Hair follicular keratinocyte (primary cell): ENCODE measurements around the gene KCNH8. TPM values are rescaled to one million over a fixed set of nuclear protein-coding genes. Genes with fewer than 3 reads are reported as not detected.

ENCODE experiments used
- total RNA-seq: library from RNA; depleted of rRNA; stranded (reverse); fragments of >200 nt; gene quantifications from 2 replicates; pipeline ENCODE4 v1.2.3, GENCODE V29; 2015

The KCNH8 gene
- total RNA-seq: not detected in 2 replicates

DNA sequence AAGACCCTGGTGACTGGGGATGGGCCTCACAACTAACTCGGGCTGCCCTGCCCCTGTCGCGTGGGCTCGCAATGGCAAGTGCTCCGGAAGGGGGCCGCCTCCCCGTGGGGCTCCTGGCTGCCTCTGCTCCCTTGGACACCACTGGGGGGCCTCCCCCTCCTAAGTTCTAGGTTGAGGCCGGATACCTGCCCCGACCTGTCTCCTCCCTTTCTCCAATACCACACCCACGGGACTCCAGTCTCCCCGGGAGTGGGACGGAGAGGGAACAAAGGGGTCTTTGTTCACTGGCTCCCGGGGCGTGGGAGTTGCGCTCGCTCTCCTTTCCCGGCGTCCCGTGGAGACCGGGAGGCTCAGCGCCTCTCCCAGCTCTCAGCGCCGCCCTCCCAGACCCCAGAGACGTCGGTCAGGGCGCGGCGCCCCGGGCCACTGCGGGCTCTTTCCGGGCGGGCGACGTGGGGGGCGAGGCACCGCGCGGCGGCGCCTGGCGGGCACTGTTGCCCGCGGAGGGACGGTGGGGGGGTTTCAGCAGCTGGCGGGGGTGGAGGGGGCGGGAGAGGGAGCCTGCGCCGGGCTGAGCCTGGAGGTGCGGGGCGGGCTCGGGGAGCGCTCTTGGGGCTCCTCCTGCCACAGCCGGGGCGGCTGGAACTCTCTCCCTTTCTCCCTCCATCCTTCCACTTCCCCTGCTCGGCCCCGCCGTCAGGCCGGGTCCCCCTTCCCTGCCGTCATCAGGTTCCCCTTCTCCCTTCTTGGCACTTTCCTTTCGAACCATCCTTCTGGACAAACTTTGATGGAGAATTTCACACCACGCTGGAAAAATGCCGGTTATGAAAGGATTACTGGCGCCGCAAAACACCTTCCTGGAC lies at the start of gene KCNH8:
TSS of gene KCNH8 (plus strand) at position 606 of the 863 bp plus-strand sequence. CDS start at position 816, 210 bp downstream.

